ENCODE measurements around the gene DNAH10.

DNAH10 gene

DNA sequence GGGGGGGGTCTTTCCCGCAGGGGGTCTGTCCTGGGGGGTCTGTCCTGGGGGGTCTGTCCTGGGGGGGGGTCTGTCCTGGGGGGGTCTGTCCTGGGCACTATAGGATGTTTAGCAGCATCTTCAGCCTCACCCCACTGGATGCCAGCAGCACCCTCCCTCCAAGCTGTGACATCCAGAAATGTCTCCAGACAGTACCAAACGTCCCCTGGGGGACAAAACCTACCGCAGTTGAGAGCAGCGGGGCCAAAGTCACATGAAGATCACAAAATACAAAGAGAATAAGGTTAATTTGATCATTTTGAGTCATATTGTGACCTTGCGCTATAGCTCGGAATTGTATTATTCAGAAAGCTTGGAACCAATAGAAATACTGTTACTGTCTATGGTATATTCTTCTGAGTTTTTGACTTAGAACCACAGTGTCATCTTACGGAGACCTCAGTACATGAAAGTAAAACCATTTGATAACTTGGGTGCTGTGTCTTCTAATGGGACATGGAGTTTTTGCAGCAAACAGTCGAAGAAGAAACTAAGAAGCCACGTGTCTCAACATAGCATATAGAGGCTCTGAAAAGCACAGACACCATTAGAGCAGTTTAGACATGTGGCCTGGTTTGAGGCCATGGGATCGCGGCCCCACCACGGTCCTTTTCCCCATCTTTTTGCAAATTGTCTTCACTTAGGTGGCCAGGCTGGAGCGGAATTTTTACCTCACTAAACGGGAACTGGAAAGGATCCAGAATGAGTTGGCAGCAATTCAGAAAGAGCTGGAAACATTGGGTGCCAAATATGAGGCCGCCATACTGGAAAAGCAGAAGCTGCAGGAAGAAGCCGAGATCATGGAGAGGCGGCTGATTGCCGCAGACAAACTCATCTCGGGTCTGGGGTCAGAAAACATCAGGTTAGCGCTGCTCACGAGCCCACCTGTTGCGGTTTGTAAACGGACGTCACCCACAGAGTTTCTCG, 150.6 kb downstream of the DNAH10 start:
- TF ChIP-seq, protein P1, sequence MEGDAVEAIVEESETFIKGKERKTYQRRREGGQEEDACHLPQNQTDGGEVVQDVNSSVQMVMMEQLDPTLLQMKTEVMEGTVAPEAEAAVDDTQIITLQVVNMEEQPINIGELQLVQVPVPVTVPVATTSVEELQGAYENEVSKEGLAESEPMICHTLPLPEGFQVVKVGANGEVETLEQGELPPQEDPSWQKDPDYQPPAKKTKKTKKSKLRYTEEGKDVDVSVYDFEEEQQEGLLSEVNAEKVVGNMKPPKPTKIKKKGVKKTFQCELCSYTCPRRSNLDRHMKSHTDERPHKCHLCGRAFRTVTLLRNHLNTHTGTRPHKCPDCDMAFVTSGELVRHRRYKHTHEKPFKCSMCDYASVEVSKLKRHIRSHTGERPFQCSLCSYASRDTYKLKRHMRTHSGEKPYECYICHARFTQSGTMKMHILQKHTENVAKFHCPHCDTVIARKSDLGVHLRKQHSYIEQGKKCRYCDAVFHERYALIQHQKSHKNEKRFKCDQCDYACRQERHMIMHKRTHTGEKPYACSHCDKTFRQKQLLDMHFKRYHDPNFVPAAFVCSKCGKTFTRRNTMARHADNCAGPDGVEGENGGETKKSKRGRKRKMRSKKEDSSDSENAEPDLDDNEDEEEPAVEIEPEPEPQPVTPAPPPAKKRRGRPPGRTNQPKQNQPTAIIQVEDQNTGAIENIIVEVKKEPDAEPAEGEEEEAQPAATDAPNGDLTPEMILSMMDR (IDR thresholded peaks at IDR 0.05), result no peak
- intact Hi-C loops (cut with DNase I; ENCODE audit: low total_unique reads), result no loop called here

DNA sequence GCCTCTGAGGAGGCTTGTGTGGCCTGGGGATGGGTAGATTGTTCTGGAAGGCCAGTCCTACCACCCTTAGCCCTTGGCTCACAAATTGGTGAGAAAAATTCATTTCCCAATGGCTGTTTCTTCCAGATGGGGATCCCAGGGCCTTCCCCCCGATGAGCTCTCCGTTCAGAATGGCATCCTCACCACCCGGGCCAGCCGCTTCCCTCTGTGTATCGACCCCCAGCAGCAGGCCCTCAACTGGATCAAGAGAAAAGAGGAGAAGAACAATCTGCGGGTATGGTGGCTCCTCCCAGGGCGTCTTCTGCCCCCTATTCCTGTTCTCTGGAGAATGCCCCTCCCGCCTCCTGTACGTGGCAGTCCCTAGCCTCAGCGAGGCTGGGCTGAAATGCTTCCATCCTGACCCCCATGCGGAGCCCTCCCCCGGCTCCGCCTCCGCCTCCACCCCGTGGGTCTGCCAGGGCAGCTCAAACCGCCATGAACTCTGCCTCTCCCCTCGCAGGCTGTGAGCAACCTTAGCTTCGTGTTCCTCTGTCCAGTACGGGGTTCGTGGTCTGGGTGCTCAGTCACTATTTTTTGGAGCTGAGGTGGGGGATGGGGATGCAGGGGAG, 152.7 kb downstream of the DNAH10 start:
- Histone ChIP-seq H3K27ac (no peak overlapping the region), H3K36me3 (no peaks in the 10 kb centered on the region), H3K4me3 (no peak overlapping the region), H3K9me3 (no peaks in the 10 kb centered on the region), H3K27me3 (peaks cover 0 to 12% of the 10 kb centered on the region in 2 donors), H3K4me1 (no peaks in the 10 kb centered on the region)
- DNase-seq, result no peak
- TF ChIP-seq, protein P1 (IDR thresholded peaks at IDR 0.05), result no peak
- intact Hi-C loops (cut with DNase I; ENCODE audit: low total_unique reads), result no loop called here

More for the DNA sequence above, 150.6 kb downstream of the DNAH10 start:
- Histone ChIP-seq H3K27me3 (peaks cover 0 to 12% of the 10 kb centered on the region in 2 donors), H3K4me3 (no peak overlapping the region), H3K9me3 (no peaks in the 10 kb centered on the region), H3K36me3 (no peaks in the 10 kb centered on the region), H3K27ac (no peak overlapping the region), H3K4me1 (no peaks in the 10 kb centered on the region)
- no peak for DNase-seq

DNA sequence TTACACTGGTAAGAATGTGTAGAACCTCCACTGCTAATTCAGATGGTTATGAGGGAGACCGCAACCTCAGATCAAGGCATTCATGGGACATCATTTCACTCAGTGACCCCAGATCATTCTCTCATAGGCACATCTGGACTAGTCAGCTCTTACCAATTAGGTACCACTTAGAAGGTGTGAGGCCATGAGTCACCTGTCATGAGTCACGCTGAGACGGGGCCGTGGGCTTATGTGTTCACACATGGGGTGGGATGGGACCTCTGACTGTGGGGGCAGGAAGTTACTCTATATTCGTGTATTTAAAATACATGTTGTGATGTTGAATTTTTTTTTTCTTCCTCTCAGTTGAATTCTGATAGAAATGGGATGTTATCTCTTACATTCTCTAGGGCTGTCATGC, 154.6 kb downstream of the DNAH10 start:
- no peaks in the 10 kb centered on the region for H3K4me1 ChIP-seq
- TF ChIP-seq, protein P1 (IDR thresholded peaks at IDR 0.05), result no peak
- peaks cover 0 to 12% of the 10 kb centered on the region in 2 donors for H3K27me3 ChIP-seq
- DNase-seq, result no peak
- H3K27ac ChIP-seq, result no peak overlapping the region
- intact Hi-C loops (cut with DNase I; ENCODE audit: low total_unique reads), result no loop called here
- no peak overlapping the region for H3K4me3 ChIP-seq
- no peaks in the 10 kb centered on the region for H3K9me3 ChIP-seq
- H3K36me3 ChIP-seq, result no peaks in the 10 kb centered on the region

DNA sequence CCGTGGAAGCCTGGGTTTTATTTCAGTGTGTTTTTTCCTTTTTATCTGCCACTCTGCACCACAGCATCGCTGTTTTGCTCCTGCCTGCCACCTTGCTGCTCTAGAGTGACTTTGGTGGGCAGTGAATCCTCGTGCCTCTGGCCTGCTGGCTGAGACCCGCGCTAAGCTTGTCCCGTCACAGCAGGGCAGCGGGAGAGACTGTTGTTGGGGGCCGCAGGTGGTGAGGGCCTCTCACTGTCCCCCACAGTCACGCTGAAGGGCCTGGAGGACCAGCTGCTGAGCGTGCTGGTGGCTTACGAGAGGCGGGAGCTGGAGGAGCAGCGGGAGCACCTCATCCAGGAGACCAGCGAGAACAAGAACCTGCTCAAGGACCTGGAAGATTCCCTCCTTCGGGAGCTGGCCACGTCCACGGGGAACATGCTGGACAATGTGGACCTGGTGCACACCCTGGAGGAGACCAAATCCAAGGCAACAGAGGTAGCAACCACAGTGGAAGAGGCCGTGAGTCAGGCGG, 155.3 kb downstream of the DNAH10 start:
- Histone ChIP-seq H3K4me3 (no peak overlapping the region), H3K27ac (no peak overlapping the region), H3K9me3 (no peaks in the 10 kb centered on the region), H3K36me3 (no peaks in the 10 kb centered on the region), H3K27me3 (peaks cover 0 to 12% of the 10 kb centered on the region in 2 donors), H3K4me1 (no peaks in the 10 kb centered on the region)
- TF ChIP-seq, protein P1 (IDR thresholded peaks at IDR 0.05), result no peak
- intact Hi-C loops (cut with DNase I; ENCODE audit: low total_unique reads), result no loop called here
- no peak for DNase-seq

DNA sequence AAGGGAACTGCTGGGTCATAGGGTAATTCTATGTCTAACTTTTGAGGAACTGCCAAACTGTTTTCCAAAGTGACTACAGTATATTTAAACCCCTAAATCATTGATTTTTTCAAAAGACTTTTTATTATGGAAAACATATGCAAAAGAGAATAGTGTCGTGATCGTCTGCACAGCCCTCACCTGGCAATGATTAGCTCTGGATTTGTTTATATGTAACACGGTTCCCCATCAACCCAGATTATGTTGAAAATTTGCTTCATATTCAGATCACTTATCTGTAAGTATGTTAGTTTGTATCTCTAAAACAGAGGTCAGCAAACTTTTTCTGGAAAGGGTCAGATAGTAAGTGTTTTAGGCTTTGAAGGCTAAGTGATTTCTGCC, 157.9 kb downstream of the DNAH10 start:
- DNase-seq, result no peak
- no peak overlapping the region for H3K4me3 ChIP-seq
- peaks cover 0 to 10% of the 10 kb centered on the region in 2 donors for H3K27me3 ChIP-seq
- no peaks in the 10 kb centered on the region for H3K36me3 ChIP-seq
- TF ChIP-seq, protein P1 (IDR thresholded peaks at IDR 0.05), result no peak
- H3K4me1 ChIP-seq, result no peaks in the 10 kb centered on the region
- no peak overlapping the region for H3K27ac ChIP-seq
- H3K9me3 ChIP-seq, result no peaks in the 10 kb centered on the region
- intact Hi-C loops (cut with DNase I; ENCODE audit: low total_unique reads), result no loop called here
